ENCODE results near the gene PRR19. TPM values are rescaled to one million over a fixed set of nuclear protein-coding genes. Genes with fewer than 3 reads are reported as not detected.

PRR19 gene
- total RNA-seq, 1 experiment from 2014 or later, result 3.2 TPM

GRCh38 chr19:42333018-42333417 is 31.1 kb downstream of the PRR19 start:
- H2BK20ac ChIP-seq (ENCODE audit: low read depth, low read length, poor library complexity, severe bottlenecking), result no peak overlapping the region
- no peak for DNase-seq
- no peak overlapping the region for H4K91ac ChIP-seq (ENCODE audit: insufficient read length, low read depth, low read length)
- no peak overlapping the region for H3K18ac ChIP-seq (ENCODE audit: insufficient read length, low read depth, low read length)
- H4K20me1 ChIP-seq (ENCODE audit: control insufficient read depth, insufficient read depth, insufficient read length), result no peaks in the 10 kb centered on the region
- no peak overlapping the region for H2BK5ac ChIP-seq (ENCODE audit: insufficient read length, low read length)
- H4K8ac ChIP-seq (replicated peaks; ENCODE audit: insufficient read length, low read depth, low read length), result no peak overlapping the region
- H3K14ac ChIP-seq (ENCODE audit: insufficient read depth, low read length), result no peak overlapping the region
- WGBS (ENCODE audit: extremely low coverage, insufficient read length, low lambda C conversion rate), result no CpG with 5 or more reads among the region's 3 CpGs
- Mint-ChIP-seq H3K27ac (no peak overlapping the region), H3K36me3 (ENCODE audit: insufficient read depth in 1 of 3, low read depth in 3 of 3) (peaks cover 0 to 3% (median 0%) of the 10 kb centered on the region in 3 experiments; a peak in 1 of 7 replicates), H3K9me3 (no peaks in the 10 kb centered on the region), H3K4me1 (peaks cover 15 to 18% of the 10 kb centered on the region in 2 experiments), H3K27me3 (ENCODE audit: low read depth) (peaks cover 2% of the 10 kb centered on the region; the same call in 1 of the 2 replicates), H3K4me3 (no peak overlapping the region; a peak in 1 of 5 replicates)
- TF ChIP-seq, protein P1, sequence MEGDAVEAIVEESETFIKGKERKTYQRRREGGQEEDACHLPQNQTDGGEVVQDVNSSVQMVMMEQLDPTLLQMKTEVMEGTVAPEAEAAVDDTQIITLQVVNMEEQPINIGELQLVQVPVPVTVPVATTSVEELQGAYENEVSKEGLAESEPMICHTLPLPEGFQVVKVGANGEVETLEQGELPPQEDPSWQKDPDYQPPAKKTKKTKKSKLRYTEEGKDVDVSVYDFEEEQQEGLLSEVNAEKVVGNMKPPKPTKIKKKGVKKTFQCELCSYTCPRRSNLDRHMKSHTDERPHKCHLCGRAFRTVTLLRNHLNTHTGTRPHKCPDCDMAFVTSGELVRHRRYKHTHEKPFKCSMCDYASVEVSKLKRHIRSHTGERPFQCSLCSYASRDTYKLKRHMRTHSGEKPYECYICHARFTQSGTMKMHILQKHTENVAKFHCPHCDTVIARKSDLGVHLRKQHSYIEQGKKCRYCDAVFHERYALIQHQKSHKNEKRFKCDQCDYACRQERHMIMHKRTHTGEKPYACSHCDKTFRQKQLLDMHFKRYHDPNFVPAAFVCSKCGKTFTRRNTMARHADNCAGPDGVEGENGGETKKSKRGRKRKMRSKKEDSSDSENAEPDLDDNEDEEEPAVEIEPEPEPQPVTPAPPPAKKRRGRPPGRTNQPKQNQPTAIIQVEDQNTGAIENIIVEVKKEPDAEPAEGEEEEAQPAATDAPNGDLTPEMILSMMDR (conservative IDR thresholded peaks at IDR 0.05), result no peak
- H2AFZ ChIP-seq (ENCODE audit: low read length), result no peak overlapping the region
- no peaks in the 10 kb centered on the region for H3K27me3 ChIP-seq (ENCODE audit: insufficient read depth, low read length)
- H3K4ac ChIP-seq (ENCODE audit: low read depth, low read length), result no peak overlapping the region
- no peaks in the 10 kb centered on the region for H3K23me2 ChIP-seq (ENCODE audit: insufficient read length, low read depth, low read length, poor library complexity, severe bottlenecking)
- no peak overlapping the region for H2BK120ac ChIP-seq (ENCODE audit: low read depth, low read length, poor library complexity, severe bottlenecking)
- peaks cover 2% of the 10 kb centered on the region; the same call in 1 of the 2 replicates for H3K79me2 ChIP-seq (ENCODE audit: insufficient read depth, low read length)
- no peaks in the 10 kb centered on the region for H3K9me3 ChIP-seq (ENCODE audit: control insufficient read depth, low read depth, low read length)
- H2BK15ac ChIP-seq (ENCODE audit: low read depth, low read length), result no peak overlapping the region
- no peak overlapping the region for H3K23ac ChIP-seq (ENCODE audit: insufficient read length, low read depth, low read length)
- H3K4me1 ChIP-seq (ENCODE audit: insufficient read depth, low read length), result no peaks in the 10 kb centered on the region
- H3K56ac ChIP-seq (ENCODE audit: insufficient read length, low read depth, low read length), result no peak overlapping the region
- no peak overlapping the region for H2BK12ac ChIP-seq (ENCODE audit: insufficient read length, low read depth, low read length)
- H3T11ph ChIP-seq (ENCODE audit: low read length), result no peak overlapping the region
- no peak overlapping the region for H3K4me2 ChIP-seq (ENCODE audit: insufficient read depth, insufficient read length, low read length)
- no peak overlapping the region for H4K5ac ChIP-seq (ENCODE audit: insufficient read length, low read depth, low read length)
- H2AK5ac ChIP-seq (ENCODE audit: insufficient read length, low read length), result no peak overlapping the region
- peaks cover 3% of the 10 kb centered on the region for H3K79me1 ChIP-seq (ENCODE audit: insufficient read depth, low read depth, low read length, poor library complexity, severe bottlenecking)
- H3K9ac ChIP-seq (ENCODE audit: extremely low read depth, insufficient read length, low read length), result no peak overlapping the region
- no peak overlapping the region for H3K27ac ChIP-seq (ENCODE audit: insufficient read length, low read depth, low read length)
